Heart left ventricle (tissue), 16 donors: ENCODE results near the gene SLX4. TPM values are rescaled to one million over a fixed set of nuclear protein-coding genes. Genes with fewer than 3 reads are reported as not detected.

ENCODE experiments used
- ATAC-seq, 4 donors: fragments of 200-7000 bp; cut with Tn5 transposase; one replicate each; pipeline ENCODE4 v1.9.1; 2020 to 2022; ENCODE audit warnings: moderate library complexity in 4 of 4, mild to moderate bottlenecking in 3 of 4, moderate number of reproducible peaks in 1 of 4
- DNase-seq, 5 donors: peaks; one replicate each; pipeline ENCODE4 v3.0.0-alpha.2; 2020
- H3K27ac ChIP-seq, 12 donors: fragments of 200-600 bp; sonication (generic) in 4 of 12; one replicate each; pipeline versions ENCODE4 v1.5.0 to v1.8.0; 2016 to 2022; ENCODE audit warnings: mild to moderate bottlenecking in 2 of 12
- H3K27me3 ChIP-seq, 9 donors: fragments of 200-600 bp; sonication (generic) in 2 of 9; one replicate each; pipeline versions ENCODE4 v1.5.1 to v1.8.0; 2016 to 2022; ENCODE audit warnings: mild to moderate bottlenecking in 3 of 9
- H3K36me3 ChIP-seq, 9 donors: fragments of 200-600 bp; sonication (generic) in 2 of 9; one replicate each; pipeline versions ENCODE4 v1.5.0 to v1.8.0; 2018 to 2022; ENCODE audit warnings: mild to moderate bottlenecking in 2 of 9
- H3K4me1 ChIP-seq, 12 donors: fragments of 200-600 bp; sonication (generic) in 4 of 12; one replicate each; pipeline versions ENCODE4 v1.5.0 to v1.8.0; 2016 to 2022; ENCODE audit warnings: mild to moderate bottlenecking in 3 of 12
- H3K4me3 ChIP-seq, 12 donors: fragments of 200-600 bp; sonication (generic) in 4 of 12; one replicate each; pipeline versions ENCODE4 v1.5.0 to v1.8.0; 2017 to 2022; ENCODE audit warnings: mild to moderate bottlenecking in 9 of 12, moderate library complexity in 4 of 12
- H3K9me3 ChIP-seq, 12 donors: fragments of 200-600 bp; sonication (generic) in 4 of 12; one replicate each; pipeline versions ENCODE4 v1.5.0 to v1.8.0; 2016 to 2022; ENCODE audit warnings: mild to moderate bottlenecking in 1 of 12
- CTCF ChIP-seq, 12 donors: fragments of 200-600 bp; sonication (generic) in 4 of 12; IDR thresholded peaks; one replicate each; pipeline versions ENCODE4 v1.5.0 to v1.8.0; 2018 to 2022; ENCODE audit warnings: antibody characterized with exemption in 12 of 12, mild to moderate bottlenecking in 5 of 12
- POLR2A ChIP-seq, 2 donors: fragments of 450-650 bp; IDR thresholded peaks; one replicate each; pipeline ENCODE4 v1.6.1; 2017; ENCODE audit warnings: antibody characterized with exemption in 2 of 2, mild to moderate bottlenecking in 2 of 2, moderate library complexity in 2 of 2
- WGBS, 4 donors: extraction: QIAGEN DNeasy Blood & Tissue Kit in 2 of 4; methylation state at CpG; one replicate each; pipeline versions ENCODE4 v1.1.5 to v1.1.7; 2013 to 2018; 5-methylcytosine and 5-hydroxymethylcytosine counted together
- intact Hi-C, 10 donors: fragments of 100-400 bp; cut with DNase I; formaldehyde crosslinking; loops; one replicate each; pipeline versions ENCODE4 v1.11.1 to v1.14.2; 2022
- polyA plus RNA-seq, 2 donors: library from polyadenylated mRNA; stranded (reverse); fragments of 200-250 nt; gene quantifications; one replicate each; pipeline ENCODE4 v1.2.3, GENCODE V29; 2013
- total RNA-seq, 9 donors: library from RNA; depleted of rRNA in 2 of 9; stranded (reverse); fragments of >200 nt in 2 of 9; fragmentation: NEBNext Ultra II Directional in 3 of 9; extraction: Animal tissue kit (Norgen Biotek cat#: 25700) in 3 of 9; gene quantifications; one replicate each; pipeline versions ENCODE4 v1.1.0 to v1.2.4, GENCODE V29; 2016 to 2023
- donor health status: ischemic (EF 13 %, LVEDD 7.1; RV severe dilation, severe dysfunction).
- donor health status: healthy with polysubstance abuse.
- donor health status: DM: no; HTN: yes; CAD: no.
- donor health status: DM: no; HTN: no; CAD: no.
- donor health status: ischemic (EF 25% LVEDD 6.9; RV normal size, moderate dysfunction).
- donor health status: ischemic (EF 25% LVEDD 5.7; RV mildly dilated, moderate dysfunction).
- donor health status: healthy.
- donor health status: DM: yes; HTN: yes; CAD: no.
- donor health status: ischemic (EF 35%, LVEDD 5.7; RV mildly dilated, moderate dysfunction).
- donor health status: nonischemic (EF 11% LVEDD 7.7; RV severe dilation, severe dysfunction).
- donor health status: DM: yes; HTN: yes; CAD: no.
- donor health status: PGD.
- donor health status: ischemic (EF 29% LVEDD 5.4; RV normal size, mild dysfunction).
- donor health status: nonischemic (EF 23%, LVEDD 6.1; RV moderate dilation, normal function).

SLX4 gene
- total and polyA plus RNA-seq, 11 donors = 2.0 to 4.7 (median 3.1) TPM

DNA sequence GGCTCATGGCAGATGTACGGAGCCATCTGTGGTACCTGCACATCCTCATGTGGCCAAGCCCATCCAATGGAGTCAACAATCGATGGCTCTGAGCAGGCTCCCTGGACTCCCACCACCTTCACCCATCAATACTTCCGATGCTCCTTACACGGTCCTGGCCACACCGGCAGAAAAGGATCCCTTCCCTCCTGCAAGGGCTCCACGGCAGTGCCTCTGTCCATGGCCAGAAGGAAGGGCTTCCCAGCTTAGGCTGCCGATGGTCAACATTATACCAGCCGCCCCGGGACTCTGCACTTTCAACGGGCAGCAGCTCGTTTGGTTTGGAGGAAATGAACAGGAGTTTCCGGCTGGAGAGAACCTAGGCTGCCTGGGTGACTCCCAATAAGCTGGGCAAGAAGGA, 13.2 kb downstream of the SLX4 start:
- Histone ChIP-seq H3K4me1 (peaks cover 0 to 7% (median 0%) of the 10 kb centered on the region in 12 donors), H3K9me3 (no peaks in the 10 kb centered on the region), H3K27me3 (no peaks in the 10 kb centered on the region), H3K27ac (no peak overlapping the region), H3K4me3 (no peak overlapping the region), H3K36me3 (peaks cover 0 to 38% (median 16%) of the 10 kb centered on the region in 9 donors)
- 92 to 96% (median 93%) methylated on average over 11 to 12 of the region's 12 CpGs for WGBS, 4 donors
- TF ChIP-seq POLR2A (IDR thresholded peaks at IDR 0.05) (no peak), CTCF (IDR thresholded peaks at IDR 0.05) (no peak)
- no peak for DNase-seq
- intact Hi-C loops = no loop called here
- no peak for ATAC-seq

GRCh38 chr16:3597676-3598075, 13.7 kb downstream of the SLX4 start:
- WGBS, 4 donors = 93 to 96% (median 95%) methylated on average over 17 of the region's 17 CpGs
- no peak for DNase-seq
- no peak for ATAC-seq
- peaks cover 0 to 8% (median 0%) of the 10 kb centered on the region in 12 donors for H3K4me1 ChIP-seq
- intact Hi-C loops = no loop called here
- H3K9me3 ChIP-seq = no peaks in the 10 kb centered on the region
- TF ChIP-seq CTCF (IDR thresholded peaks at IDR 0.05) = no peak
- no peak for TF ChIP-seq POLR2A (IDR thresholded peaks at IDR 0.05)
- no peak overlapping the region for H3K27ac ChIP-seq
- peaks cover 0 to 35% (median 12%) of the 10 kb centered on the region in 9 donors for H3K36me3 ChIP-seq
- no peak overlapping the region for H3K4me3 ChIP-seq
- H3K27me3 ChIP-seq = no peaks in the 10 kb centered on the region

DNA sequence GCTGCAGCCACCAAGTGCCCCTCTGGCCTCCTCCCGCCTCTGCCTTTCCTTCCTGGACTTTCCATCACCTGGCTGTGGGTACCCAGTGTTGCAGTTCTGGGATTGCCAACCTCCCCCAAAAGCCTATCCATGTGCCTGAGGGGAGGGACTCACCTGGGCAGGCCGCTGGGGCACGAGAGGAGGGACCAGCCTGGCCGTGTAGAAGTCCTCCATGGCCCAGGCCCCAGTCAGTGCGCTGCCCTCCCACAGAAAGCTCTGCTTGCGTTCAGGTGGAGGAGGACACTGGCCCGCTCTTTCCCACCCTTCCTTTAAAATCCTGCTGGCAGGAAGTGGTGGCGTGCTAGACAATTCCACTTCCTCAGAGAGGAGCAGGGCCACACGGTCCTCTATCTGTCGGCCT, 14.2 kb downstream of the SLX4 start:
- Histone ChIP-seq H3K9me3 (no peaks in the 10 kb centered on the region), H3K27ac (no peak overlapping the region), H3K36me3 (peaks cover 0 to 31% (median 12%) of the 10 kb centered on the region in 9 donors), H3K4me1 (peaks cover 0 to 10% (median 0%) of the 10 kb centered on the region in 12 donors), H3K4me3 (no peak overlapping the region), H3K27me3 (no peaks in the 10 kb centered on the region)
- ATAC-seq (no peak), DNase-seq (no peak)
- 75 to 84% (median 80%) methylated on average over 10 of the region's 10 CpGs for WGBS, 4 donors
- intact Hi-C loops = no loop called here
- TF ChIP-seq POLR2A (IDR thresholded peaks at IDR 0.05) = no peak
- TF ChIP-seq CTCF (IDR thresholded peaks at IDR 0.05) = no peak

DNA sequence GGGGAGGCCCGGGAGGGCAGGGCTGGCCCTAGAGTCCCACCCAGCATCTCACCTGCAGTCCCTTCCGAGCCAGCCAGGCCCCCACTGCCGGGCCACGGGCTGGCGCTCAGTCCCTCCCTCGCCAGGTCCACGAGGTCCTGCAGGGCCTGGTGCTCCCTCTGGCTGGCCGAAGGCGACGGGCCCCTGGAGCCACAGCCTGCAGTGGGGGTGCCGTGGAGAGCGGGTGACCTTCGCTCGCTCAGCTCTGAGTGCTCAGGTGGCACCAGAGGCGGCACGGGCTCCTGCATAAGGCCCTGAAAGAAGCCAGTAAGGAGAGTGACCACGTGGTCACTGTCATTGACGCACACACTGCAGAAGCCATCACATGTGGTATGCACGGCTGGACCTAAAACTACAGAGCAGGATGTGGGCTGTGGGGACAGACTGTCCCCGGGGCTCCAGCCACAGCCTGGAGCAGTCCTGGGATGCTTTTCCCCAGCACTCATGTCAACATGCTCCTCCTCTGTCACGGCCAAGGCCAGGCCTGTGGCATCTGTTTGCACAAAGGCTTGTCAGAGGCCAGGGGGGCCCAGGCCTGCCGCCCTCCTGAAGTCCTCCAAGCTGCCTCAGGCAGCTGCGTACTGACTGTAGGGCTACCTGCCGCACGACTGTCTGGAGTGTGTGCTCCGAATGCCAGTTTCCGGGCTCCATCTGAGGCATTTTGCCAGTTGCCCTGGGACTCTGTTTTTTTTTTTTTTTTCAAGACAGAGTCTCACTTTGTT, 15.1 kb downstream of the SLX4 start:
- H3K4me1 ChIP-seq = peaks cover 0 to 15% (median 5%) of the 10 kb centered on the region in 12 donors
- DNase-seq = no peak
- peaks cover 0 to 29% (median 7%) of the 10 kb centered on the region in 9 donors for H3K36me3 ChIP-seq
- WGBS, 4 donors = 92 to 94% (median 93%) methylated on average over 16 to 27 of the region's 27 CpGs
- no peaks in the 10 kb centered on the region for H3K9me3 ChIP-seq
- intact Hi-C loops = no loop called here
- peak in 3 of 4 donors; percentile 17 to 54 (median 46) for ATAC-seq
- no peak for TF ChIP-seq CTCF (IDR thresholded peaks at IDR 0.05)
- no peak for TF ChIP-seq POLR2A (IDR thresholded peaks at IDR 0.05)
- no peak overlapping the region for H3K4me3 ChIP-seq
- no peak overlapping the region for H3K27ac ChIP-seq
- H3K27me3 ChIP-seq = no peaks in the 10 kb centered on the region
